Dendritic cell treated with granulocyte-macrophage colony-stimulating factor and Interleukin-4, amounts not matched to agents 40 ng/mL and 50 ng/mL, for 4 days (primary cell): ENCODE measurements around the gene PBX1.
"Not testable (repeated sequence)": the region's sequence is repeated elsewhere in the genome, so short reads cannot be mapped to it uniquely, and the experiment has no call there.

Experiments used
- H3K27ac Mint-ChIP-seq: one replicate; pipeline ENCODE4 v1.8.0; 2022; ENCODE audit warnings: mild to moderate bottlenecking, mixed read lengths
- H3K27me3 Mint-ChIP-seq: one replicate; pipeline ENCODE4 v1.8.0; 2022; ENCODE audit warnings: mild to moderate bottlenecking, mixed read lengths
- H3K36me3 Mint-ChIP-seq: one replicate; pipeline ENCODE4 v1.8.0; 2022; ENCODE audit warnings: low read depth, mixed read lengths
- H3K4me1 Mint-ChIP-seq: one replicate; pipeline ENCODE4 v1.8.0; 2022; ENCODE audit warnings: low read depth, mixed read lengths
- H3K4me3 Mint-ChIP-seq: one replicate; pipeline ENCODE4 v1.8.0; 2022; ENCODE audit warnings: mild to moderate bottlenecking, moderate library complexity, mixed read lengths
- H3K9me3 Mint-ChIP-seq: one replicate; pipeline ENCODE4 v1.8.0; 2022; ENCODE audit warnings: mixed read lengths
- intact Hi-C: fragments of 100-400 bp; cut with micrococcal nuclease; formaldehyde crosslinking; loops from one replicate; pipeline ENCODE4 v1.15.0; 2022

Gene PBX1

DNA sequence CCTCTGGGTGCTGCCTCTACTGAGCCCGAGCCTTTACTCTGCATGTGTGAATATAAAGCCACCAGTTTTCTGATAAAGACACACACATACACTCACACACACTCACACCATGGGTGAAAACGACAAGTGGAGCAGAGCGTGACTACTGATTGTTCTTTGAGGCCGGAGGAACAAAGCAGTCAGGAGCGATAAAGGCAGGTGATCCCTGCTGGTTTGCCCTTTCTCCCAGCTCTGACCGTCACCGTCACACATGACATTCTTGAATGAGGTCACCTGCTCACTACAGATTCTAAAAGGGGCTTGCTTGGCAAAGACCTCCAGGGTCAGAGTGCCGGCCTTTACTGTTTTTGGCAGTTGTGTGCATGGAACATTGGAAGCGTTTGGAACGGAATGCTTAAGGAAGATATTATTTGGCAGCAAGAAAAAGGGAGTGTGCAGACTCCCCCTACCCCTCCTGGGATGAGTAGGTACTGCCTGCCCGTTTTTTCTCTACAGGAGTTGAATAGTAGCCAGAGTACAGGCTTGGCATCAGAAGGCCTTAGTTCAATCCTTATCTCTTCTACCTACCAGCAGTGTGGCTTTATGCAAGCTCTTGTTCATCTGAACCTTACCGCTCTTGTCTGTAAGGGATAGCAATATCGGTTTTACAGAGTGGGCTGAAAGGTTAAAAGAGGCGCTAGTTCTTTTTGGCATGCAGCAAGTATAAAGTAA, 79.7 kb downstream of the PBX1 start:
- H3K36me3 Mint-ChIP-seq: no peaks in the 10 kb centered on the region
- peaks cover 6% of the 10 kb centered on the region for H3K4me1 Mint-ChIP-seq
- no peaks in the 10 kb centered on the region for H3K9me3 Mint-ChIP-seq
- no peak overlapping the region for H3K4me3 Mint-ChIP-seq
- no peak overlapping the region for H3K27ac Mint-ChIP-seq
- H3K27me3 Mint-ChIP-seq: peaks cover 4% of the 10 kb centered on the region
- intact Hi-C loops: no loop called here

DNA sequence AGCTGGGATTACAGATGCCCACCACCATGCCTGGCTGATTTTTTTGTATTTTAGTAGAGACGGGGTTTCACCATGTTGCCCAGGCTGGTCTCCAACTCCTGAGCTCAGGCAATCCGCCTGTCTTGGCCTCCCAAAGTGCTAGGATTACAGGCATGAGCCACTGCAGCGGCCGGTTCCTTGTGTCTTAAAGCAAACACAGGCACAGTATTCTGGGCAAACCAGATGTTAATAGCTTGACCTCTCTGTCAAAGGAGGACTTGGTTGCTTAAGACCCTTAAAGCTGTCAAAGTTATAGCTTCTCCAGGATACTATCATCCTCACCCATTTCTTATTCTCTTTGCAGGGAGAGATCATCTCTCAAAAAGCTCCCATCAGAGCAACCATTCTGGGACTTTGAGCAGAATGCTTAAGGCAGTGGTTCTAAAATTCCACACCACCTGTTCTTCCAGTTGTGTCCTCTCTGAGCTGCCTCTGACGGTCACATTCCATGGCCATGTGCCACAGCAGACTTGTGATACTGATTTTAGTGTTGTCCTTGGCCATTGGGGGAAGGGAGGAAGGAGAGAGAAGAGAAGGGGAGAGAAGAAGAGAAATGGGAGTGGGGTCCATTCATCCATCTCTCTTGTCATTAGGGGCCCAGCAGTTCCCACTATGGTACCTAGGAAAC, 81.8 kb downstream of the PBX1 start:
- H3K9me3 Mint-ChIP-seq: no peaks in the 10 kb centered on the region
- H3K27ac Mint-ChIP-seq: no peak overlapping the region
- no peaks in the 10 kb centered on the region for H3K4me1 Mint-ChIP-seq
- H3K27me3 Mint-ChIP-seq: no peaks in the 10 kb centered on the region
- intact Hi-C loops: no loop called here
- H3K4me3 Mint-ChIP-seq: no peak overlapping the region
- H3K36me3 Mint-ChIP-seq: no peaks in the 10 kb centered on the region

DNA sequence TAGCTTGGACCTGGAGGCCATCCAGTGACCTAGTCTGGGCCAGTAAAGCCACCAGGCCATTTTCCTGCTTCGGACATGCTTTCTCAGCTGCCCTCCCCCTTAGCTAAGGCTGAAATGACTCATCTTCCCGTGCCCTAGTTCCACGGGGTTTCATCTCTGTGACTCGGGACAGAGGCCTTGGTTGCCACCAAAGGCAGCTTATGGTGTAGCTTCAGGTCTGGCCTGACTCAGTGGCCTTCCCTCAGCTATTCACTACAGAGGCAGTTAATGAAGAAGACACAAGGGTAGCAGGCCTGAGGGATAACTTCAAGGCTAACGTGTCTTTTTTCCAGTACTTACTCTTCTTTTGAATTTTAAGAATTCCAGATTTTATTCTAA, 82.4 kb downstream of the PBX1 start:
- no peaks in the 10 kb centered on the region for H3K9me3 Mint-ChIP-seq
- no peak overlapping the region for H3K27ac Mint-ChIP-seq
- no peaks in the 10 kb centered on the region for H3K36me3 Mint-ChIP-seq
- H3K4me3 Mint-ChIP-seq: no peak overlapping the region
- H3K27me3 Mint-ChIP-seq: no peaks in the 10 kb centered on the region
- H3K4me1 Mint-ChIP-seq: no peaks in the 10 kb centered on the region
- intact Hi-C loops: no loop called here

DNA sequence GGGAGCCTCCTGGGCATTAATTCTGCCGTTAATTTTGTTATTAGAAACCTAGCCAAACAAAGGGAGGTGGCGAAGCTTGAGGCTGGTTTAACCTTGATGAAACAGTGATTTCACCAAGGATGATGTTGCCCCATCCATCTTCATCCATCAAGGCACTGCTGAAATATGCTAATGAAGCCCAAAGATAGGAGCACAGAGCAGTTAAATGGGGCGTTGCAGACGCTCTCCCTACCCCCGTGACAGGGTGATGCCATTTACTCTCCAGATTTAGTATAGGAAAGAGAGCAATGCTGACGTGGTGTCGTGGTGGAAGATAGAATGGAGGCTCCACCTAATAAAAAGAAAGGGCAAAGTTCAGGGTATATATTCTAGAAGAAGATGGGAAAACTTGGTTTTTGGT, 84.0 kb downstream of the PBX1 start:
- intact Hi-C loops: no loop called here

DNA sequence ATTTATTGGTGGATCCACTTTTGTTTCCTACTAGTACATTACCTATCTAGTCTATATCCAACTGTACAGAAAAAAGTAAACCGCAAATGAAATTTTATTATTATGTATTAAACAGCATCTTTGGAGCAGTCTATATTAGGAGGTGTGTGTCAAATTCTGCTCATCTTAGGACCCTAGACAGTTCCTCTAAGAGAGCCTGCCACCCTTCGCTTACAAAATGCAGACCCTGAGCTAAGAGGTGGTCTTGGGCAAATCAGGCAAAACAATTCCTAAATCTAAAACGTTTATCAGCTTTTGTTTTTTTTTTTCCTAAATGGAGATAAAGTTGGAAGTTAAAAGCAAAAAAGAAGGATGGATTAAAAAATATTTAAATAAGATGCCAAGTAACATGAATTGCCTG, 85.3 kb downstream of the PBX1 start:
- Mint-ChIP-seq H3K36me3 (no peaks in the 10 kb centered on the region), H3K4me3 (no peak overlapping the region), H3K27me3 (no peaks in the 10 kb centered on the region), H3K4me1 (no peaks in the 10 kb centered on the region), H3K27ac (no peak overlapping the region), H3K9me3 (no peaks in the 10 kb centered on the region)
- intact Hi-C loops: no loop called here

More for the DNA sequence above, 84.0 kb downstream of the PBX1 start:
- no peak overlapping the region for H3K4me3 Mint-ChIP-seq
- no peaks in the 10 kb centered on the region for H3K27me3 Mint-ChIP-seq
- no peaks in the 10 kb centered on the region for H3K4me1 Mint-ChIP-seq
- H3K27ac Mint-ChIP-seq: no peak overlapping the region
- no peaks in the 10 kb centered on the region for H3K9me3 Mint-ChIP-seq
- no peaks in the 10 kb centered on the region for H3K36me3 Mint-ChIP-seq

DNA sequence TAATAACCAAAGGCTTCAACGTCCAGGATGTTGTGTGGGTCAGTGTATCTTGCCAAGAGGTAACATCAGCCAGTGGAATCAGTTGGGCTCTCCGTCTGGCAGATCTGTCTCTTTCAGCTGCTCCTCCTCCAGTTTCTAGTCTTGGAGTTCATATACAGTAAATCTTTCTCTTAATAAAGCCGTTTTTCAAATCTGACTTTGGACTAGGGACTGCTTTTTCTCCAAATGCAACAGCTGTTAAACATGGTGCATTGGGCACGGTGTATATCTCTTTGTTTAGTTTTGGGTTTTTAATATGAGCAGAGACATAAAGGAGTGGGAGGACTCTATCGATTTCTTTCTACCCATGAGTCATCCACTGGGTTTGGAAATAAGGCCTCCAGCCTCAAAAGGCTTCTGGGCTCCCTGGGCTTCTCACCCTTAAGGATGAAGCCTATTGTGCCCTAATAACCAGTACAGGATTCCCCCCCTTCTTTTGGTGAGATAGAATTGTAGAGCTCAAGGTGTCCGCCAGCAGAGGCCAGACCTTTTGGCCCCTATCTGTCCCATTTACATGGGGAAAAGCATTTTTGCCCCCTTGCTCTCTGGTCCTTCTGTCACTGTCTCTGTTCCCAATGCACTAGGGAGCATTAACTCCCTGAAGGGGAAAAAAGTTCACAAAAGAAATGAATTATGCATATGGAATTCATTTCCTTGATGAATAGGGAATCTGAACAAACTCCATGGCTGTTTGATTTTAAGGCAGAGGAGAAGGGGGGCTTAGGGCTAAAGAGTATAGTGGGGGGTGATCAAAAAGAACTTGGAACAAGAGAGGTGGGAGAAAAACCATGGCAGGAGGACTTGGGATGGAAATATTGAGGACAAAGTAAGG, 86.0 kb downstream of the PBX1 start:
- Mint-ChIP-seq H3K4me1 (no peaks in the 10 kb centered on the region), H3K9me3 (no peaks in the 10 kb centered on the region), H3K4me3 (no peak overlapping the region), H3K36me3 (no peaks in the 10 kb centered on the region), H3K27ac (no peak overlapping the region), H3K27me3 (peaks cover 3% of the 10 kb centered on the region)
- intact Hi-C loops: no loop called here

DNA sequence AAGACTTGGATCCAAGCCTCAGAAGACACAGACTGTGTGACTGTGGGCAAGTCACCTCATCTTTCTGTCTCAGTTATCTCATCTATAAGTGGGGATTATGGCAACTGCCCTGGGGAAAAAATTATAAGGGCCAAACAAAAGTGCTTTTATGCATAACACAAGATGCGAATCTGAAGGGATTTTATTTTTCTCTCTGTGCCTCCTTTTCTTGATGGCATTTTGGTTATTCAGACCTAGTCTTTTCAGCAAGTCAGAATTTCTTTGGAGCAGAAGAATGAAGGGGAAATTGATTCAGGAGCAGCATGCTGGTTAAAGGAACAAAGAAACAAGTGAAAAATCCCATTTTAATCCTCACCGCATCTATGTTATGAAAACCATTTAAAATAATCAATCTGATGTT, 86.9 kb downstream of the PBX1 start:
- H3K36me3 Mint-ChIP-seq: no peaks in the 10 kb centered on the region
- H3K4me1 Mint-ChIP-seq: no peaks in the 10 kb centered on the region
- intact Hi-C loops: no loop called here
- H3K27me3 Mint-ChIP-seq: peaks cover 11% of the 10 kb centered on the region
- no peaks in the 10 kb centered on the region for H3K9me3 Mint-ChIP-seq
- no peak overlapping the region for H3K4me3 Mint-ChIP-seq
- H3K27ac Mint-ChIP-seq: no peak overlapping the region

DNA sequence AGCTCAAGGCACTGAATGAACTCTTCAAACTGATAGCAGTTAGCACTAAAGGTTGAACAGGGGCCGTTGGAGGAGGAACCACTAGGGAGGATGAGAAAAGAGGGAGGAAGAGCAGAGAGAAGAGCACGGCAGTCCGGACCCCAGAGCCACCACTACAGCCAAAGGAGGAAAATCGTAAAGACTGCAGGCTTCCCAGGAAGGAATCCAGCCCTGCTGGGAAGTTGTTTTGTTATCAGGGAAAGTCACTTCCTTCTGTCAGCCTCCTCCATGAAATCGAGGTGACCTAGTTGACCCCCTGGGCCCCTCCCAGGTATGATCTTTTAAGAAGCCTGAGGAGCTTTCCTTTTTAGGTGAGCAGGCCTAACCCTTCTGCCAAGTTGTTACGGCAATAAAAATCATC, 88.2 kb downstream of the PBX1 start:
- no peak overlapping the region for H3K4me3 Mint-ChIP-seq
- H3K9me3 Mint-ChIP-seq: no peaks in the 10 kb centered on the region
- no peak overlapping the region for H3K27ac Mint-ChIP-seq
- H3K27me3 Mint-ChIP-seq: peaks cover 22% of the 10 kb centered on the region
- H3K36me3 Mint-ChIP-seq: no peaks in the 10 kb centered on the region
- intact Hi-C loops: no loop called here
- H3K4me1 Mint-ChIP-seq: peaks cover 8% of the 10 kb centered on the region

DNA sequence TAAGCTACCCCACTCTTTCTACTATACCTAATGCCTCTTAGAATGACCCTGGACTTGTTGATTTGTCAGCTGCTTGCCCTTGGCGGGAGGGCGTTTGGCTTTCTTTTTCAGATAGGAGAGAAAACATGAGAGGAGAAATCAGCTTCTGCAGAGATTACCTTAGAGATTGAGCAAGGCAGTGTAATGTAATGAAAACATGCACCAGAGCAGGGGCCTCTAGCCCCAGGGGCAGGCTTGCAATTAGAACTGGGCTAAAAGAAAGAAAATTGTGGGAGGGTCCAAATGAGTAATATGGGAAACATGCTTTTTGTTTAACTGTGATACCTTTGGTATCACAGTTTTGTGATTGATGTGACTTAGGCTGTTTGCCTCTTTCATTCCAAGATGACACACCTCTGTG, 89.7 kb downstream of the PBX1 start:
- Mint-ChIP-seq H3K4me3 (no peak overlapping the region), H3K36me3 (no peaks in the 10 kb centered on the region), H3K27ac (no peak overlapping the region), H3K27me3 (peaks cover 22% of the 10 kb centered on the region), H3K4me1 (peaks cover 8% of the 10 kb centered on the region), H3K9me3 (no peaks in the 10 kb centered on the region)
- intact Hi-C loops: no loop called here

DNA sequence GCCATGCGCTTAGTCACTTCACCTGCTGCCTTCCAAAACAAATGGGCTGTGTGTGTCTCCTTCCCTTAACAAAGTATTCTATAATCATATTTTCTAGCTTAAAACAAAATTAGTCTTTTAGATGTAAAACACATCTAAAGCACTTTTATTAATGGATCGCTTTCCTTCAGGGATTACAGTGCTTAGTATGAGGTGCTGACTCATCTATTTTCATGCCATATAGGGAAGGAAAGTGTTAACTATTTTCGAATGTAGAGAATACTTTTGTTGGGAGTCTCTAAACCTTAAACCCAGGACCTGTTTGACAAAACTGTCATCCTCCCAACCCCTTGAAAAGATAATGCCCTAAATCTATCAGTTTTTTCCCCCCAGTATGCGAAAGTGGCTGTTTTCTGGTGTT, 90.2 kb downstream of the PBX1 start:
- intact Hi-C loops: no loop called here
- H3K27me3 Mint-ChIP-seq: peaks cover 22% of the 10 kb centered on the region
- no peaks in the 10 kb centered on the region for H3K9me3 Mint-ChIP-seq
- no peak overlapping the region for H3K27ac Mint-ChIP-seq
- H3K36me3 Mint-ChIP-seq: no peaks in the 10 kb centered on the region
- H3K4me3 Mint-ChIP-seq: no peak overlapping the region
- H3K4me1 Mint-ChIP-seq: peaks cover 8% of the 10 kb centered on the region

DNA sequence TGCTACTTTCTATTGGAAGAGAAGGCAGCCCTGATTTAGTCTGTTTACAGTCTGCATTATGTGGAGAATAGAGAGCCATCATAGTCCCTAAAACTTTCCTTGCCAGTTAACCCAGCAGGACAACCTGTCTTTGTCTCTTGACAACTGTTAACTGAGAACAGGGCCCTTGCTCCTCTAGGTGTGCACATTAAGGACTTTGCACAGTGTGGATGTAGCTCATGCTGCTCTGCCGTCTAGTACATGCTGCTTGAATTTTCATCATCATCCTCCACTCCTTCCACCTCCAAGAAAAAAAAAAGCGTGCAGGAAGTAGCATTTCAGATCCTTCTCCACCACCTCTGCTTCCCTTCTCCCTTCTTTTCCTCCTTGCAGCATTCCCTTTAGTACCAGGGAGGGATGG, 91.5 kb downstream of the PBX1 start:
- no peak overlapping the region for H3K27ac Mint-ChIP-seq
- no peaks in the 10 kb centered on the region for H3K36me3 Mint-ChIP-seq
- H3K4me3 Mint-ChIP-seq: no peak overlapping the region
- H3K27me3 Mint-ChIP-seq: peaks cover 22% of the 10 kb centered on the region
- intact Hi-C loops: no loop called here
- peaks cover 8% of the 10 kb centered on the region for H3K4me1 Mint-ChIP-seq
- H3K9me3 Mint-ChIP-seq: no peaks in the 10 kb centered on the region

DNA sequence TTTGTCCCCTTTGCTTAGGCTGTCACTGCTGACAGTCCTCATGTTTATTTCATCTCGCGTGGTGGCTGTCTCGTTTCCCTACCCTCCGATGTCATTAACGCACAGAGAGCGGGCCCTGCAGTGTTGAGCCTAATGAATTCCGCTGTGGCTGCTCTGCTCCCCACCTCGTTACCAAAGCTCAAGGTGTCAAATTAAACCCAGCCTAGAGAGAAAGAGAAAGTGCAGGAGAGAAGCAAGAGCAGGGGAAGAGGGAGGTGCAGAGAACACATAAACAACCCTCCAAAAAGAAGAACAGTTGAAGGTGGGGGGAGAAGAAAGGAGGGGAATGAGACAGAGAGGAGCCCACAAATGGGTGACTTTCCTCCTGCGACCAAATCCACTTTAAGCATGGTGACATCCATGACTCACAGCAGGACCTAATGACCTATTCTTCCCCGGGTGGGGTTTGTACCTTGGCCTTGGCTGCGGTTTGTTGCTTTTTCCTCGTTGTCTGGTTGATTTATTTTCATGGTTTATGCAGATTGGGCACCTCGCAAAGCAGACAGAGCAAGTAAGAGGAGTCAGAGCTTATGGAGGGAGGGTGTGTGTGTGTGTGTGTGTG, 92.5 kb downstream of the PBX1 start:
- intact Hi-C loops: no loop called here
- Mint-ChIP-seq H3K27me3 (peaks cover 25% of the 10 kb centered on the region), H3K36me3 (no peaks in the 10 kb centered on the region), H3K4me3 (no peak overlapping the region), H3K9me3 (no peaks in the 10 kb centered on the region), H3K27ac (no peak overlapping the region), H3K4me1 (peaks cover 11% of the 10 kb centered on the region)

DNA sequence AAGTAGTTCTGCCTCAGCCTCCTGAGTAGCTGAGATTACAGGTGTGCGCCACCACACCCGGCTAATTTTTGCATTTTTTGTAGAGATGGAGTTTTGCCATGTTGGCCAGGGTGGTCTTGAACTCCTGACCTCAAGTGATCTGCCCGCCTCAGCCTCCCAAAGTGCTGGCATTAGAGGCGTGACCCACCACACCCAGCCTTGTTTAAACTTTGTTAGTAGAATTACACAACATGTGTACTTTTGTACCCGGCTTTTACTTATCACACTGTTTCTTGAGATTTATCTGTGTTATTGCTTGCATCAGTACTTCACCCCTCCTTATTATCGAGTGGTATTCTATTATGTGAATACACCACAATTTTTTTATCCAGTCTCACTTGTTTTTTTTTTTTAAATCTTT, 94.0 kb downstream of the PBX1 start:
- peaks cover 14% of the 10 kb centered on the region for H3K4me1 Mint-ChIP-seq
- intact Hi-C loops, H3K9me3 Mint-ChIP-seq, H3K4me3 Mint-ChIP-seq, H3K27ac Mint-ChIP-seq, H3K36me3 Mint-ChIP-seq: not testable (repeated sequence)
- H3K27me3 Mint-ChIP-seq: peaks cover 28% of the 10 kb centered on the region

DNA sequence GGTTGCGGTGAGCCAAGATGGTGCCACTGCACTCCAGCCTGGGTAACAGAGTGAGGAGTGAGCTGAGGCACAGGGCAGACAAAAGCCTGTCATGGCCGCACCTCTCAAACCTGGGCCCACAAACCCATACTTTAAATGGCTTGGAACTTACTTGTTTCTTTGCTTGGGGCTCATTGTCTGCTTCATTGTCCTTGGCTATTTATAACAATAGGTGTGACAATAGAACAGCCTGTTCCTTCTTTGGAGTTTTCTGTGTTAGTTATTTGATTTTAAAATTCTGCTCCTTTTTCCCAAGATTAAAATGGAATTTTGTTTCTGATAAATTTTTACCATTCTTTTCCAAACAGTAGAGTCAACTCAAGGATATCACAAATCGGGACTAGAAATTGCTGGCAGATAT, 94.7 kb downstream of the PBX1 start:
- H3K4me3 Mint-ChIP-seq: no peak overlapping the region
- no peaks in the 10 kb centered on the region for H3K9me3 Mint-ChIP-seq
- no peak overlapping the region for H3K27ac Mint-ChIP-seq
- intact Hi-C loops: no loop called here
- peaks cover 14% of the 10 kb centered on the region for H3K4me1 Mint-ChIP-seq
- peaks cover 28% of the 10 kb centered on the region for H3K27me3 Mint-ChIP-seq
- no peaks in the 10 kb centered on the region for H3K36me3 Mint-ChIP-seq
